ENCODE results near the gene ATXN7. TPM values are rescaled to one million over a fixed set of nuclear protein-coding genes. Genes with fewer than 3 reads are reported as not detected.

The ATXN7 gene
- total and polyA plus RNA-seq, 4 donors, result 2.8 to 13.6 (median 5.6) TPM

DNA sequence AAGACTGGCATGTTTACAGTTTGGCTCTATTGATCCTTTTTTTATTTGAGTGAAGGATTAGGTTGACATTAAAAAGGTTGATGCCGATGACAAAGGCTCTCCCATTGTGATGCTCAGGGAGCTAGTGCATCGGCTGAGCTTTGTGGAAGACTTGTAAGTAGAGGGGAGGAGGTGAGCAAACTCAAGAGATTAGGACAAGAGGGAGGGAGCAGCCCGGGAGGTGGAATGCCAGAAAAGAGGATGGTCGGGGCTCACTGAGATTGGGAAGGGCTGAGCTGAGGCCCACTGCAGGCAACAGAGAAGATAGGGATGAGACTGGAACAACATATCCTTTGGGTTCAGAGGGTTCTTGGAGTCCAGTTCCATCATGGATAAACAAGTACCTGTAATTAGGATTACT, 186.2 kb downstream of the ATXN7 start:
- Histone ChIP-seq H3K9me3 (ENCODE audit: control insufficient read depth in 4 of 4, low read length in 3 of 4) (no peaks in the 10 kb centered on the region), H3K4me3 (ENCODE audit: low read depth in 1 of 3, low read length in 3 of 3) (no peak overlapping the region), H3K9ac (ENCODE audit: low read depth in 1 of 2, low read length in 2 of 2) (no peak overlapping the region), H3K36me3 (ENCODE audit: control insufficient read depth in 4 of 4, insufficient read depth in 3 of 4, low read depth in 1 of 4, low read length in 3 of 4) (no peaks in the 10 kb centered on the region), H3K27me3 (ENCODE audit: control insufficient read depth in 4 of 4, insufficient read depth in 4 of 4, low read length in 3 of 4) (peaks cover 0 to 10% (median 0%) of the 10 kb centered on the region in 4 donors), H3K27ac (ENCODE audit: low read depth in 1 of 2, low read length in 2 of 2) (no peak overlapping the region), H3K4me1 (ENCODE audit: control insufficient read depth in 4 of 4, insufficient read depth in 4 of 4, low read length in 3 of 4) (no peaks in the 10 kb centered on the region)
- 59% methylated on average over 4 of the region's 4 CpGs for WGBS
- TF ChIP-seq RXRA (IDR thresholded peaks at IDR 0.05) (no peak), SP1 (IDR thresholded peaks at IDR 0.05) (no peak), TAF1 (conservative IDR thresholded peaks at IDR 0.05) (no peak), HNF4A (conservative IDR thresholded peaks at IDR 0.05) (no peak), EGR1 (IDR thresholded peaks at IDR 0.05; ENCODE audit: low read depth in 2 of 2) (no peak), NR2F2 (IDR thresholded peaks at IDR 0.05) (no peak)
- no peak for DNase-seq (ENCODE audit: low spot score)

Small RNA genes lying within 50 kb of the gene (small RNA-seq; reads per million reads assigned to genes)
- not detected for gene SCAANT1

Other genes with a start within 250 kb of the ATXN7 start
- not detected for gene SNTN, start 211.2 kb upstream of the ATXN7 start, total RNA-seq
- gene SNTN, start 211.2 kb upstream of the ATXN7 start, polyA plus RNA-seq, result not detected
- gene C3orf49, start 44.6 kb upstream of the ATXN7 start, total RNA-seq, result not detected
- under 1 TPM in 1 of 2 donors, not detected in 1; 0.13 TPM for gene C3orf49, start 44.6 kb upstream of the ATXN7 start, polyA plus RNA-seq
- 10 to 100 TPM; 11.7 to 22.4 TPM for gene THOC7, start 62 bp upstream of the ATXN7 start, total RNA-seq
- gene THOC7, start 62 bp upstream of the ATXN7 start, polyA plus RNA-seq, result 10 to 100 TPM; 23.5 to 38.6 TPM
- not detected for gene SCAANT1, start 48.5 kb downstream of the ATXN7 start, total RNA-seq
- gene SCAANT1, start 48.5 kb downstream of the ATXN7 start, polyA plus RNA-seq, result not detected
- 10 to 100 TPM; 54.6 to 72.7 TPM for gene PSMD6, start 159.6 kb downstream of the ATXN7 start, total RNA-seq
- gene PSMD6, start 159.6 kb downstream of the ATXN7 start, polyA plus RNA-seq, result 10 to 100 TPM; 49.3 to 55.2 TPM

All from liver (tissue), 10 donors.